Fibroblast of the conjunctiva (primary cell): ENCODE measurements around the gene SDK1.

ENCODE experiments used
- DNase-seq: peaks from one replicate; pipeline ENCODE4 v3.0.0-alpha.2; 2010; ENCODE audit warnings: low read depth

The SDK1 gene

DNA sequence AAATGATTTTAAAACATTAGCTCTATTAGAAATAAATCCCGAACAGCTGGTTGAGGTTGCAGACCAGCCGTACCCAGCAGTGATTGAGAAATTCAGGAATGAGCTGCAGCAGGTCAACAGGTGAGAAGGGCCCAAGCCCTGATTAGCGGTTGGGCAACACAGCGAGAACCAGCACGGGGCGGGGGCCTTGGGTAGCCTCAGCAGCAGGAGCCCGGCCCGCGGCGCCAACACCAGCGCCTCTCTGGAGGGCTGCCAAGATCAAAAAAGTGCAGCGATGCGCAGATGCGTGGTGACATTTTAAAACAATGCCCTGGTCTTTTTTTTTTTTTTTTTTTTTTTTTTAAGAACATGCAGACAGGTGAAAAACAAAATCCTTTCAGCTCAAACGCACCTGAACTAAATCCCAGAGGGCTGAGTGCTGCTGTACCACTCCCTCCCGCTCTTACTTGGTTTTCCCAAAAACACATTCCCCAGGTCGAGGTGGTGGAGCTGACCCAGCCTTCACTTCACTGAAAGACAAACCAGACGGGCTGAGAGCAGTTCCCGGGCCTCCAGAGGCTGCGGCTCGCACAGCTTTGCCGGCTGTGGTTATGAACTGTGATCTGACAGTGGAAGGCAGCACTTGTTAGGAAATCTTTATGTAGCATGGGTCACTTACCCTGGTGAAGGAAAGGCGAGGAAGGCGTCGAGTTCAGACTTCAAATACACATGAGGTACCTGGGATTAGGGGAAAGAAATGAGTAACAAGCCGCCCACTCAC, 579.4 kb downstream of the SDK1 start:
- no peak for DNase-seq

DNA sequence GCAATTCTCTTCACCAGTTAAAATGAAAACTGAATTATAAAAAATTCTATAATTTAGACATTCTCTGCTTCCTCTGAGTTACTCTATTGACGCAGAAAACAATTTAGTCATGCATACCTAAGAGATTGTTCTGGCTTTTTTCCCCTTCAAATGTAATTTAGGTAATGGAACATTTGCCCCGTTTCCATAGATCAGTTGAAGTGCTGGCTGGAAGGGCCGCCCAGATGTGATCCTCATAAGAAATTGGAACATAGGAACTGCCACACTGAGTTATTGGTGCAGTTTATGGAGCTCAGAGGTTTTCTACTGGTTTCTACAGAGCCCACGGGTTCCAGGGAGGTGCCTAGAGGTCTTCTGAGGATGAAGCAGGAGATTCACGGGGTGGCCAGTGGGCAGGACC, 581.7 kb downstream of the SDK1 start:
- DNase-seq: no peak

GRCh38 chr7:3884543-3884942, 583.5 kb downstream of the SDK1 start:
- DNase-seq: no peak

- no peak for DNase-seq
Measured at GRCh38 chr7:3887096-3887690, 586.1 kb downstream of the SDK1 start.

DNA sequence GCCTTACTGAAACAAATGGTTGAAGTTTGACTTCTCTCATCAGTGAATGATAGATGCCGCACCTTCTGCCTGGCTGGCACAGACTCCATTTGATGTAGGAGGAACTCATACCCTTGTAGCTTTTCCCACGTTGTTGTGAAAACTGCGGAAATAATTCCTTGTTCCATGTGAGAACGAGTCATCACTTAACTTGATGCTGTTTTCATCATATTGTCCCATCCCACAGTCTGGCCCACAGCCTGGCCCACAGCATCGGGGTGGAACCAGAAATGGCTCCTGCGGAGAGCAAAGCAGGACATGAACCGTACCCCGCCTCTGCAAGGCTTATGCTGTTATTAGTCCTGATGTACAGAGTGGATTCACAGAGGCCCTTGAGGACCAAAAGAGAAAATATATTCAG, 587.0 kb downstream of the SDK1 start:
- no peak for DNase-seq

- DNase-seq: no peak
Measured at GRCh38 chr7:3892157-3892556, 591.1 kb downstream of the SDK1 start.

DNA sequence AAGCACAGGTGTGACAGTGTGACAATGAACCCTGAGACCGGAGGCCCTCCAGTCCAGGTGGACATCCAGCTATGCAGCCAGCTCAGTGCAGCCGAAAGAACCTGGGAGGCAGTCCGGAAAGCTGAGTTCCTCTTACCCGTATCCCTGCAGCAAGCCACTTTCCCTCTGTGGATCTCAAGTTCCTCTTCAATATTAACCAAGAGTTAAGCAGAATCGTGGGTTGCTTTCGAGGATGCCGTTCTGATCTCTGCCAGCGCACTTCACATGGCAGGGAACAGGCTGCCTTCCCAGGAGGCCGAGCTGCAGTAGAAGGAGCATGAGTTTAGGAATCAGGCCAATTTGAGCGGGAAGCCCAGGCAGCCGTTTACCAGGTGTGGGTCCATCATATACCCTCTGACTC, 591.6 kb downstream of the SDK1 start:
- DNase-seq: no peak

GRCh38 chr7:3893151-3893788, 592.2 kb downstream of the SDK1 start:
- DNase-seq: no peak

- no peak for DNase-seq
Measured at GRCh38 chr7:3893789-3894153, 592.7 kb downstream of the SDK1 start.

- DNase-seq: no peak
Measured at GRCh38 chr7:3895341-3896116, 594.5 kb downstream of the SDK1 start.

DNA sequence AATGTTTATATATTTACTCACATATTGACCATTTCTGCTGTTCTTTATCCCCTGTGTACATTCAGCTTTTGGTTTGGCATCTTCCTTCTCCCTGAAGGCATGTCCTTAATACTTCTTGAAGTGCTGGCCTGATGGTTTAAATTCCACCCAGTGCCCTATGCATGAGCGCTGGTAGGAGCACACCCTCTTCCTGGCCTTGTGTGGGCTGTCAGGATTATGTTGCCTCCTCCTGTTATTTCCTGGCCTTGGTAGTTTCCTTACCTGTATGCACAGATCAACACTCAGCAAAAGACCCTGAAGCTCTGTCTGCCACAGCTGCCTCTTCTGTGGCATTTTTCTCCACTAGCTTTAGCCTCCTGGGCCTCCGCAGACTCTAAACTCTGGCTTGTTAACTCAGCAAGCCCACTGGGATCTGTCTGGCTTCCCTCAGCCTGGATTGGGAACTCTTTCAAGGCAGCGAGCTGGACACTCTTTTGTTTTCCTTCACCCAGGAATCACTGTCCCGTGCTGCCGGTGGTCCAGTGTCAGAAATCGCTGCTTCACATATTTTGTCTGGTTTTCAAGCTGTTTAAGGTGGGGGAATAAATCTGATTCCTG, 595.2 kb downstream of the SDK1 start:
- DNase-seq: no peak

GRCh38 chr7:3897430-3898372, 596.6 kb downstream of the SDK1 start:
- peak; percentile 44 for DNase-seq

- no peak for DNase-seq
Measured at GRCh38 chr7:3899559-3899991, 598.5 kb downstream of the SDK1 start.

- no peak for DNase-seq
Measured at GRCh38 chr7:3908153-3908552, 607.1 kb downstream of the SDK1 start.

DNA sequence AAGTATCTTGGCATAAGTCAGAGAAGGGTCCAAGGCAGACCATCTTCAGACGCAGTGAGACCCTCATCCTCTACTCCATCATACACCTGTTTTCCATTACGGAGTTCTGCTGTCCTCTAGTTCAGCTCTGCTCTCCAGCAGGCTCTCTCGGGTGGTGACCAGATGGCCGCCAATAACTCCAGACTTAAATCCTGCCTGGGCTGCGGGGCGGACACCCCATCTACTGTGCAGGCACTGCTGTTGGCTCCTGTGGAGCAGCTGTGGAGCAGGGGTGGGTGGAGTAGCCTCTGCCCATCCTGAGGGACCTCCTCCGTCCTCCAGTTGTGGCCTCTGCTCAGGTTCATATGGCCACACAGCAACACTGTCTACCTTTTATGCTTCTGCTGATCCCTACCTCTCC, 608.1 kb downstream of the SDK1 start:
- no peak for DNase-seq

DNA sequence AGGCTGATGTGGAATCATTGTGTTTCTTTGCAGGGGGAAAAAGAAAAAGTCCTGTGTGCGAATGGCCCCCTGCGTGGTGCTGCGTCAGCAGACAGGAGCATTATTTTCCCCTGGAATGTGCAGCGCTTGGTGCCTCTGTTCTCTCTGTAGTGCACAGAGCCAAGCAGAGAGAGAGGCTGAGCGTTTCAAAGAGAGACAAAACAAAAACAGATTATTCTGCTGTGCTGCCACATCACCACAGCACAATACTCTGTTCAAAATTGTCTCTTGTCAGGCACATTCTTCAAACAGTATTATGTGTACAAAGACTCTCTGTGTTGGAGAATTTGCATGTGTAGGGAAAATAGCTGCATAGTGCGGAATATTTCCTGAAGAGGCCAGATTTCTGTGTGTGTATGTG, 609.0 kb downstream of the SDK1 start:
- no peak for DNase-seq

DNA sequence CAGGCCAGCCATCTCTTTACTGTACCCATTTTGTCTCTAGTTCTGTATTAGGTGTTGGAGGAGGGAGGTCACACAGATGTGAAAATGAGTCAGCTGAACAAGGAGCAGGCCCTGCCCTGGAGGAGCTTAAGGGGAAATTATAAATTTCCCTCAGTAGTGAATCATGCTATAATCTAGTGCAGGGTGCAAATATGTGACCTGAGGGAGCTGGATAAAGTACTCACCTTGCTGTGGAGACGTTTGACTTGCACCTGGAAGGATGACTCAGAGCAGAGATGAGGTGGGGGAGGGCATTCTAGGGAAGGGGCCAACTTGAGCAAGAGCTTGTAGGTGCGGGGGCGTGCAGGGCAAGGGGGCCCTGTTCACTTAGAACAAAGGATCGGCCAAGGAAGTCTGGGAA, 610.6 kb downstream of the SDK1 start:
- DNase-seq: no peak

DNA sequence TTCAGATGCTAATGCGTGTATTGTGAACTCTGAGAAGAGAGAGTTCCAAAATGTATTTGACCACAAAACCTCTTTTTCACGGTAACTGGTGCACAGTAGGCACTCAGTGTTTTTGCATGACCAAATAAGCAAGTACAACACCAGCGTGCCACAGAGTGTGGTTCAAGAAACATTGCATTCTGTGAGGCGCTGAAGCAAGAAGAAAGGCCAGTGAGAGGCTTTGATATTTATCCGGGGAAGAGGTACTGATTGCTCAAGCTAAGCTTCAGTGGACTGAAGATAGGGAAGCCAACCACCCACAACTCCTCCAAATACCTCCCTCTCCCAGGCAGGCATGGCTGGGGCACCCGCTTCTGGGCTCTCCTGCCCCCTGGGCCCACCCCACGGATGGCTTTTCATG, 611.2 kb downstream of the SDK1 start:
- DNase-seq: no peak

DNA sequence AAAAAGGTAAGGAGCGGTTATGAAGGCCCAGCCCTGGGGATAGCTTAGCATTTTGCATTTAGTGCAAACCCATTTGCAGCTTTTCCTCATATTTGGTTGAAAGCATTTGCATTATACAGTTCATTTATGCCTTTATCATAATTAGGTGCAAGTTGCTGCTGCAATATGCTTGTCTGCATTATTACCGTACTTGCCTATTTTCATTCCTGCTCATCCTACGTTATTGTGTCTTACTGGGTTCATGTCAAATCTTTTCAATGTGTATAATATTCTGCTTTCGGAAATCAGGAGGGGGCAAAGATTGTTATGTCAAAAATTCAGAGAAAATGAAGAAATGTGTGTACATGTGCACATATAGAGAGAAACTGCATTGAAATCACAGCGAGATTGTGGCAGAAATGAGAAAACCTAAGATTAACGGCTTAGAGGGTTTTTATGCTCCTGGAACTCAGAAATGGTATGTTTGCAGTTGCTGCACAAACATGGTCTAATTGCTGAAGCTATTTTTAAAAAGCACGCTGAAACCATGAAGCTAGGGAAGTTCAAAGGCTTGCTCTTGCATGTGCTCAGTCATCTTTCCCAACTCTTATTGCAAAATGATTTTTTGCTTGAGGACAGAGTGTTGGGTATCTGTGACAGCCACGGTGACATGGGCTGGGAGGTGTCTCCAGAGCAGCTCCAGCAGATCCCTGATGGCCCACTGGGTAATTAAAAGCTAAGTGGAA, 613.2 kb downstream of the SDK1 start:
- DNase-seq: no peak

DNA sequence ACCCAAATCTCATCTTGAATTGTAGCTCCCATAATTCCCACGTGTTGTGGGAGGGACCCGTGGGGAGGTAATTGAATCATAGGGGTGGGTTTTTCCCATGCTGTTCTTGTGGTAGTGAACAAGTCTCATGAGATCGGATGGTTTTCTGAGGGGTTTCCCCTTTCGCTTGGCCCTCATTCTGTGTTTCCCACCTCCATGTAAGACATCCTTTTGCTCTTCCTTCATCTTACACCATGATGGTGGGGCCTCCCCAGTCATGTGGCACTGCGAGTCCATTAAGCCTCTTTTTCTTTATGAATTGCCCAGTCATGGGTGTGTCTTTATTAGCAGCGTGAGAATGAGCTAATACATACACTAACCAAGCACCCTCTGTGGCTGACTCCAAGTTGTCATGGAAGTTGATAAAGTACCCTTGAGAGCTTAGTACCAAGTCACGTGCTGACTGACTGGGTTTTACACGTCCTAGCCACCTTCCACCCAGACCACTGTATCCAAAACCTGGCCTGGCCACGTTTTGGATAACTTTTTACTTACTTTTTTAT, 614.4 kb downstream of the SDK1 start:
- no peak for DNase-seq
